GM18502 (cell line): ENCODE measurements around the gene B3GNT2.
"Not testable (repeated sequence)": the region's sequence is repeated elsewhere in the genome, so short reads cannot be mapped to it uniquely, and the experiment has no call there.

Source experiments
- ATAC-seq: cut with Tn5 transposase; IDR thresholded peaks from one replicate; pipeline ENCODE4 v1.9.1; 2021; ENCODE audit warnings: mild to moderate bottlenecking; ENCODE audit not compliant: unreplicated experiment, poor library complexity

B3GNT2 gene

GRCh38 chr2:62195421-62196277 lies at the start of gene B3GNT2:
TSS of gene B3GNT2 (plus strand) at chr2:62196115. CDS start at chr2:62222221, 26,106 bp downstream.
- peak; percentile 60 for ATAC-seq

DNA sequence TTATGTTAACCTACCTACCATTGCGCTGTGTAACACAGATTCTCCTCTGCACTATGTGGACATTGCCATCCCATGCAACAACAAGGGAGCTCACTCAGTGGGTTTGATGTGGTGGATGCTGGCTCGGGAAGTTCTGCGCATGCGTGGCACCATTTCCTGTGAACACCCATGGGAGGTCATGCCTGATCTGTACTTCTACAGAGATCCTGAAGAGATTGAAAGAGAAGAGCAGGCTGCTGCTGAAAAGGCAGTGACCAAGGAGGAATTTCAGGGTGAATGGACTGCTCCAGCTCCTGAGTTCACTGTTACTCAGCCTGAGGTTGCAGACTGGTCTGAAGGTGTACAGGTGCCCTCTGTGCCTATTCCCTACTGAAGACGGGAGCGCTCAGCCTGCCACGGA lies 49.1 kb upstream of the B3GNT2 start:
- ATAC-seq: not testable (repeated sequence)

DNA sequence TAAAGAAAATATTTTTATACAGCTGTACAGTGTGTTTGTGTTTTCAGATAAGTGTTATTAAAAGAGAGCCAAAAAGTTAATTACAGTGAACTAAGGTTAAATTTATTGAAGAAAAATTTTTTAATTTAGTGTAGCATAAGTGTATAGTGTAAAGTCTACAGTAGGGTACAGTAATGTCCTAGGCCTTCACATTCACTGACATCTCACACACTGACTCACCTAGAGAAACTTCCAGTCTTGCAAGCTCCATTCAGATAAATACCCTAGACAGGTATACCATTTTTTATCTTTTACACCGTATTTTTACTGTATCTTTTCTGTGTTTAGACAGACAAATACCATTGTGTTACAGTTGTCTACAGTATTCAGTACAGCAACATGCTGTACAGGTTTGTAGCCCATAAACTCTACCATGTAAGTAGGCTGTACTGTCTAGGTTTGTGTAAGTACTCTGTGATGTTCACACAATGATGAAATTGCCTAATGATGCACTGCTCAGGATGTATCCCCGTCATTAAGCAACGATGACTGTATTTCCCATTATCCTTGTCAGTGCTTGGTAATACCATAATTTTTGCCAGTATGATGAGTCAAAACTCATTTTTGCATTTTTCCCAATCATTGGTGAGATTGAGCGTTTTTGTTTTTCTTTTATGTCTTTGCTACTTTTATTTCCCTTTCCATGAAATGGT lies 48.2 kb upstream of the B3GNT2 start:
- ATAC-seq: no peak

- ATAC-seq: no peak
Measured at GRCh38 chr2:62149708-62150107, 46.2 kb upstream of the B3GNT2 start.

- no peak for ATAC-seq
Measured at GRCh38 chr2:62150597-62151305, 45.2 kb upstream of the B3GNT2 start.

DNA sequence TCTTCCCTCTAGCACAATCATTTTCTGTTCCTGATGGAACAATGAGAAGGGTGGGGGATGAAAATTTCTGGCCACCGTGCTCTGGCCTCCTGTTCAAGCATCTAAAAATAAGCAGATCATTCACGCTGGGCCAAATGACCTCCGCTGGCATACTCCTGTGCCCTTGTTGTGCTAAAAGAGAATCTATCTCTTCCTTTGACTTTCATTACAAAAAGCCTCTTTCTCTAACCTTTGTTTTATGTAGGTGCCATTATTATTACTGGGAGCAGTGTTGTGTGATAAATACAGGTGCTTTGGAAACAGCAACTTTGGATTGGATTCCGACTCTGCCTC lies 44.6 kb upstream of the B3GNT2 start:
- no peak for ATAC-seq

DNA sequence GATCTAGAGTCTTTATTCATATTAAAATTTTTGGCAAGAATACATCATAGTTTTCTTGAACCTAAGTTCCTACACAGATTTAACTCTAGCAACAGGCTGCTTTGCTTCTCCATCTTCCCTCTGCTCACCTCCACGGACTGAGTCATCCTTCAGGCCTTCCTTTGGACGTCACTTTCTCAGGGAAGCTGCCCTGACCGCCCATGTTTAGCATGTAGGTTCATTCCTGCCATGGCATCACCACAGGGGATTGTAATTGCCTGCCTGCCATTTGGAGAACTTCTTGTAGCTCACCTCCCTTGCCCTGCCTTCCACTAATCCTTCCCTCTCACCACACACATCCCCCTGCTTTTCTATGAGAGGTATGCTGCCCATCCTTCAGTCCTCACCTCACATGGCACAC lies 43.9 kb upstream of the B3GNT2 start:
- ATAC-seq: no peak

GRCh38 chr2:62156861-62157496 lies 38.9 kb upstream of the B3GNT2 start:
- no peak for ATAC-seq

DNA sequence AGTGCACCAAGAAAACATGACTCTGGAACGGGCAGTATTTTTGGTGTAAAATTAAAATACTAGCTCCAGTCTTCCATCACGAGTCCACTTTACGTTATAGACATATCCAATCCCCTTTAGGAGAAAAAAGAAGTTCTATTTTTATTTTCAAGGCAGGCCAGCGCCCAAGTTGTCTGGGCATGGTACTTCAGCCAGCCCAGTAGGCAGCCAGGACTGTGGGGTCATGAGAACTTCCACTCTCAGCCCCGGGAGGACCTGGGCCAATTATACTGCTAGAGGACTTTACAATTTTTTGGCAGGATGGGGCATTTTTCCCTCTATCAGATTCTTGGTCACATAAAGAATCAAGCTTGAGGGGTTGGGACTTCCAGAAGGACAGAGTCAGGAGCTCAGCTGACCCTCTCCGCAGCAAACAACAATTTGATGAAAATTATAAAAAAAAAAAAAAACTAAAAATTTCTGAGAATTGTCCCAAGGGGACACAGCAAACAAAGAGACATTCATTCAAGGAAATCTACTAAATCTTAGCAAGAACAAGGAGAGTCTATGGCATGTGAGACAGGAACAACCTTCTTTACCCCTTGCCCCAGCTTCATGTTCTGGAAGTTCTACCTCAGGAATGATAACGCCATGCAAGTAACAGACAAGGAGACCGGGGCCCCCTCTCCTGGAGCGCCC lies 37.3 kb upstream of the B3GNT2 start:
- ATAC-seq: no peak

DNA sequence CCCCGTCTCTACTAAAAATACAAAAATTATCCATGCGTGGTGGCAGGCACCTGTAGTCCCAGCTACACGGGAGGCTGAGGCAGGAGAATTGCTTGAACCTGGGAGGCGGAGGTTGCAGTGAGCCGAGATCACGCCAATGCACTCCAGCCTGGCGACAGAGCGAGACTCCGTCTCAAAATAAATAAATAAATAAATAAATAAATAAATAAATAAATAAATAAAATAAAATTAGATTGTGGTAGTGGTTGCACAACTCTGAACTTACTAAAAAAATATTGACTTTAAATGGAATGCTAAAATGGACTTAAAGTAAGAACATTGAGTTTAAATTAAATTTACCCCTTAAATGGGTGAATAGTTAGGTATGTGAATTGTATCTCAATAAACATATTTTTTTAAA lies 35.2 kb upstream of the B3GNT2 start:
- not testable (repeated sequence) for ATAC-seq

DNA sequence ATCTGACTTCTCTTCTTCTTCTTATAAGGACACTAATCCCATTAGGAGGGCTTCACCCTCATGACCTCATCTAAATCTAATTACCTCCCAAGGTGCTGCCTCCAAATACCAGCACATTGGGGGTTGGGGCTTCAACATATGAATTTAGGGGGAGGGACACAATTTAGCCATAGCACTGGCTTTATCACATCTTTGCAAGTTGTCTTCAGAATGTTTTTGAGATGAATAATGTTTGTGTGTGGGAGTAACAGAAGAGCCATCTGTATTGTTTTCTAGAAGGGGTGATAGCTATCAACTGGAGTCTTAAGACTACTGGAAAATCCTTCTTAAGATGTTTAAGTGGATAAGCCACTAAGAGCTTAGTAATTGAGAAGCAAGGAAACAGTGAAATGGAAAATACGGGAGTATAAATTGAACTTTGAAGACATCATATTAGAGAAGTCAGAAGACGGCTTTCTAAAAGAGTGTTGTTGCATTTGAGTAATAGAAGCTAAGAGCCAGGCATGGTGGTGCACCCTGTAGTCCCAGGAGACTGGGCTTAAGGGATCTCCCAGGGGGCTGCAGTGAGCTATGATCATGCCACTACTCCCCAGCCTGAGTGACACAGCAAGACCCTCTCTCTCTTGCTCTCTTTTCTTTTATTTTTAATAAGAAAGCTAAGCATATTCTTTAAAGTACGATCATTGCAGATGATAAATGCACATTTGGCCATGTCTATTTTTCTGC lies 32.6 kb upstream of the B3GNT2 start:
- no peak for ATAC-seq

- ATAC-seq: no peak
Measured at GRCh38 chr2:62163834-62164233, 32.1 kb upstream of the B3GNT2 start.

DNA sequence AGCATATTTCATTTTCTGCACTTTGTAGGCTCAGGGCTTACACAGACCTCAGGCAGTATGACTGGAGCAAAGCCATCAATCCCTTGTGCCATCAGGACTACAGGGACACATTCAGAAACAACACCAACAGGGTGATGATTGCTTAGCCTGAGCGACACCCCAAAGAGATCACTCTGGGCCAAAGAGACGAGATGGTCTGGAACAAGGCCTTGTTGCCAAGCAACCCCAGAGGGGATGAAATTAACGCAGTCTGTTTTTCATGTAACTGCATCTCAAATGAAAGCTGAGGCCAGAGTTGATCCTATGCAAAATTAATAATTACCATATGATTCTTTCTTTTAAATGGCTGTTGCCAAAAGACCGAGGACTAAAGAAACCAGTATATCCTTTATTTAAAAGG lies 20.2 kb upstream of the B3GNT2 start:
- ATAC-seq: no peak

GRCh38 chr2:62176801-62177200 lies 19.1 kb upstream of the B3GNT2 start:
- no peak for ATAC-seq

- ATAC-seq: no peak
Measured at GRCh38 chr2:62177392-62178049, 18.4 kb upstream of the B3GNT2 start.

- no peak for ATAC-seq
Measured at GRCh38 chr2:62178741-62179271, 17.1 kb upstream of the B3GNT2 start.

GRCh38 chr2:62180975-62181374 lies 14.9 kb upstream of the B3GNT2 start:
- ATAC-seq: no peak

DNA sequence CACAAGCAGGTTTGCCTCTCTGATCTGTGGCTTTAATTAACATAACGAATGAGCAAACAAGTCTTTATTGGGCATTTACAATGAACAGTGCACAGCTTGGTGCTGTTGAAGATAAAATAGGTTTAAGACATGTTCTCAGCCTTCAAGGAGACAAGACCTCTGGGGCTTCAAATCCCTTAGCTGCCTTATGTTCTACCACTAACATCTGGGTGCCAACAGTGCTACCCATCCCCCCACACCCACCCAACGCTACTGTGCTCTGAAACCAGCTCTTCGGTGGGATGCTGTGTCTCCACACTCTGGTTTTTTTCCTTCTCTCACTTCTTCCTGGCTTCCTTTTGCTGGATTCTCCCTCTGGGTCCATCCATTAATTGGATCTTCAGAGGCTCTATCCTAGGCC lies 14.1 kb upstream of the B3GNT2 start:
- ATAC-seq: no peak
